OCI-LY1 (cell line): ENCODE data around the gene SLK.

Source experiments
- H2AFZ ChIP-seq: fragments of 200-600 bp; sonication (generic), shearing (Covaris generic); 2 replicates; pipeline ENCODE4 v1.6.0; 2014; ENCODE audit warnings: antibody characterized with exemption, mild to moderate bottlenecking, low read length
- H3F3A ChIP-seq: fragments of 200-600 bp; sonication (generic), shearing (Covaris generic); 2 replicates; pipeline ENCODE4 v1.6.0; 2014; ENCODE audit warnings: mild to moderate bottlenecking, antibody characterized with exemption, low read length, moderate library complexity; ENCODE audit not compliant: insufficient read depth
- H3K27ac ChIP-seq: fragments of 200-600 bp; sonication (generic); 2 replicates; pipeline ENCODE4 v1.5.1; 2014; ENCODE audit warnings: low read length, mixed run types, mild to moderate bottlenecking, low read depth; ENCODE audit not compliant: poor library complexity, severe bottlenecking
- H3K27me3 ChIP-seq: fragments of 200-600 bp; sonication (generic); 2 replicates; pipeline ENCODE4 v1.6.0; 2014; ENCODE audit warnings: antibody characterized with exemption, mild to moderate bottlenecking, low read length, moderate library complexity; ENCODE audit not compliant: insufficient read depth
- H3K36me3 ChIP-seq: fragments of 200-600 bp; sonication (generic); 2 replicates; pipeline ENCODE4 v1.6.1; 2014; ENCODE audit warnings: mild to moderate bottlenecking, antibody characterized with exemption, low read length, moderate library complexity, mixed read lengths; ENCODE audit not compliant: insufficient read depth
- H3K4me1 ChIP-seq: fragments of 200-600 bp; sonication (generic); 2 replicates; pipeline ENCODE4 v1.5.1; 2014; ENCODE audit warnings: mild to moderate bottlenecking, low read length, moderate library complexity; ENCODE audit not compliant: insufficient read depth, severe bottlenecking
- H3K4me2 ChIP-seq: fragments of 200-600 bp; sonication (generic), shearing (Covaris generic); 2 replicates; pipeline ENCODE4 v1.6.1; 2014; ENCODE audit warnings: low read length
- H3K4me3 ChIP-seq: fragments of 200-600 bp; sonication (generic); 2 replicates; pipeline ENCODE4 v1.5.1; 2014; ENCODE audit warnings: low read length, low read depth, mild to moderate bottlenecking, mixed read lengths; ENCODE audit not compliant: poor library complexity, severe bottlenecking
- H3K79me2 ChIP-seq: fragments of 200-600 bp; shearing (Covaris generic); 2 replicates; pipeline ENCODE4 v1.6.1; 2016; ENCODE audit warnings: mixed run types, low read length, mixed read lengths; ENCODE audit not compliant: insufficient read depth
- H3K9ac ChIP-seq: fragments of 200-600 bp; sonication (generic), shearing (Covaris generic); 2 replicates; pipeline ENCODE4 v1.6.1; 2014; ENCODE audit warnings: mild to moderate bottlenecking, low read length, mixed read lengths
- H3K9me2 ChIP-seq: fragments of 200-600 bp; sonication (generic), shearing (Covaris generic); 2 replicates; pipeline ENCODE4 v1.6.1; 2014; ENCODE audit warnings: low read depth, mild to moderate bottlenecking, low read length, mixed read lengths
- H3K9me3 ChIP-seq: fragments of 200-600 bp; shearing (Covaris generic); 2 replicates; pipeline ENCODE4 v1.6.1; 2014; ENCODE audit warnings: low read length, mixed read lengths
- H4K20me1 ChIP-seq: fragments of 200-600 bp; sonication (generic), shearing (Covaris generic); 2 replicates; pipeline ENCODE4 v1.6.0; 2016; ENCODE audit warnings: mild to moderate bottlenecking, low read length; ENCODE audit not compliant: insufficient read depth
- CTCF ChIP-seq: fragments of 200-600 bp; sonication (generic), shearing (Covaris generic); IDR thresholded peaks from 2 replicates; pipeline ENCODE4 v1.5.1; 2017; ENCODE audit warnings: mild to moderate bottlenecking, antibody characterized with exemption, low read length, moderate library complexity, mixed read lengths
- EZH2 ChIP-seq: fragments of 200-600 bp; sonication (generic), shearing (Covaris generic); IDR thresholded peaks from 2 replicates; pipeline ENCODE4 v1.8.0; 2017; ENCODE audit warnings: borderline replicate concordance, mixed run types, mild to moderate bottlenecking, antibody characterized with exemption, low read length, moderate library complexity, mixed read lengths

Gene SLK

GRCh38 chr10:104014176-104014575 is 47.2 kb downstream of the SLK start:
- Histone ChIP-seq H3K27ac (no peak overlapping the region), H2AFZ (no peak overlapping the region), H3K27me3 (no peaks in the 10 kb centered on the region), H3K79me2 (no peaks in the 10 kb centered on the region), H3K9me2 (no peaks in the 10 kb centered on the region), H3K4me3 (no peak overlapping the region), H3K9me3 (no peaks in the 10 kb centered on the region), H3K36me3 (peaks cover 10% of the 10 kb centered on the region; the same call in 1 of the 2 replicates), H4K20me1 (no peaks in the 10 kb centered on the region), H3K9ac (no peak overlapping the region), H3K4me1 (no peaks in the 10 kb centered on the region), H3K4me2 (no peak overlapping the region), H3F3A (no peaks in the 10 kb centered on the region)
- TF ChIP-seq EZH2: no peak
- no peak for TF ChIP-seq CTCF

- H4K20me1 ChIP-seq: no peaks in the 10 kb centered on the region
- TF ChIP-seq CTCF: no peak
- TF ChIP-seq EZH2: no peak
- H3K79me2 ChIP-seq: no peaks in the 10 kb centered on the region
- H3K9me2 ChIP-seq: no peaks in the 10 kb centered on the region
- no peaks in the 10 kb centered on the region for H3K4me1 ChIP-seq
- no peak overlapping the region for H3K4me2 ChIP-seq
- no peak overlapping the region for H3K9ac ChIP-seq
- no peak overlapping the region for H3K4me3 ChIP-seq
- no peak overlapping the region for H3K27ac ChIP-seq
- no peaks in the 10 kb centered on the region for H3F3A ChIP-seq
- H3K36me3 ChIP-seq: peaks cover 35% of the 10 kb centered on the region; the same call in 1 of the 2 replicates
- H3K27me3 ChIP-seq: no peaks in the 10 kb centered on the region
- no peaks in the 10 kb centered on the region for H3K9me3 ChIP-seq
- no peak overlapping the region for H2AFZ ChIP-seq
Measured at GRCh38 chr10:104016661-104017060, 49.7 kb downstream of the SLK start.

- no peak for TF ChIP-seq EZH2
- Histone ChIP-seq H3K36me3 (peaks cover 49% of the 10 kb centered on the region; the same call in 1 of the 2 replicates), H3K79me2 (no peaks in the 10 kb centered on the region)
Measured at GRCh38 chr10:104018471-104018870, 51.5 kb downstream of the SLK start.

GRCh38 chr10:104020020-104020419 is 53.1 kb downstream of the SLK start:
- Histone ChIP-seq H3K9me3 (no peaks in the 10 kb centered on the region), H3K4me3 (no peak overlapping the region), H3K79me2 (no peaks in the 10 kb centered on the region), H3K4me2 (no peak overlapping the region), H3K9ac (no peak overlapping the region), H3K27me3 (no peaks in the 10 kb centered on the region), H3K4me1 (no peaks in the 10 kb centered on the region), H3F3A (no peaks in the 10 kb centered on the region), H3K36me3 (peaks cover 60% of the 10 kb centered on the region; the same call in 1 of the 2 replicates), H4K20me1 (no peaks in the 10 kb centered on the region), H2AFZ (no peak overlapping the region), H3K9me2 (no peaks in the 10 kb centered on the region), H3K27ac (no peak overlapping the region)
- TF ChIP-seq EZH2 (no peak), CTCF (no peak)

More at GRCh38 chr10:104018471-104018870, 51.5 kb downstream of the SLK start:
- H3K27ac ChIP-seq: no peak overlapping the region
- no peaks in the 10 kb centered on the region for H3K9me3 ChIP-seq
- H3K9me2 ChIP-seq: no peaks in the 10 kb centered on the region
- no peak overlapping the region for H3K4me2 ChIP-seq
- no peaks in the 10 kb centered on the region for H3K4me1 ChIP-seq
- no peaks in the 10 kb centered on the region for H4K20me1 ChIP-seq
- no peaks in the 10 kb centered on the region for H3F3A ChIP-seq
- no peak overlapping the region for H2AFZ ChIP-seq
- no peaks in the 10 kb centered on the region for H3K27me3 ChIP-seq
- H3K9ac ChIP-seq: no peak overlapping the region
- H3K4me3 ChIP-seq: no peak overlapping the region
